Measurements from ENCODE around the gene ITLN1.
"Not testable (repeated sequence)": the region's sequence is repeated elsewhere in the genome, so short reads cannot be mapped to it uniquely, and the experiment has no call there.

DNA sequence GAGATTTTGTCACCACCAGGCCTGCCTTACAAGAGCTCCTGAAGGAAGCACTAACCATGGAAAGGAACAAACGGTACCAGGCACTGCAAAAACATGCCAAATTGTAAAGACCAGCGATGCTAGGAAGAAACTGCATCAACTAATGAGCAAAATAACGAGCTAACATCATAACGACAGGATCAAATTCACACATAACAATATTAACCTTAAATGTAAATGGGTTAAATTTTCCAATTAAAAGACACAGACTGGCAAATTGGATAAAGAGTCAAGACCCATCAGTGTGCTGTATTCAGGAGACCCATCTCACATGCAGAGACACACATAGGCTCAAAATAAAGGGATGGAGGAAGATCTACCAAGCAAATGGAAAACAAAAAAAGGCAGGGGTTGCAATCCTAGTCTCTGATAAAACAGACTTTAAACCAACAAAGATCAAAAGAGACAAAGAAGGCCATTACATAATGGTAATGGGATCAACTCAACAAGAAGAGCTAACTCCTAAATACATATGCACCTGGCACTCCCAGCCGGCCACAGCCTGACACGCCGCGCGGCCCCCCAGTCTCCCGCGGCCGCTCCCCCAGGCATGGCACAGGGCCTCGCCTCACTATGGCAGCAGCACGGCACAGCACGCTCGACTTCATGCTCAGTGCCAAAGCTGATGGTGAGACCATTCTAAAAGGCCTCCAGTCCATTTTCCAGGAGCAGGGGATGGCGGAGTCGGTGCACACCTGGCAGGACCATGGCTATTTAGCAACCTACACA is 9.6 kb upstream of the ITLN1 start:
- TF ChIP-seq, protein P1, sequence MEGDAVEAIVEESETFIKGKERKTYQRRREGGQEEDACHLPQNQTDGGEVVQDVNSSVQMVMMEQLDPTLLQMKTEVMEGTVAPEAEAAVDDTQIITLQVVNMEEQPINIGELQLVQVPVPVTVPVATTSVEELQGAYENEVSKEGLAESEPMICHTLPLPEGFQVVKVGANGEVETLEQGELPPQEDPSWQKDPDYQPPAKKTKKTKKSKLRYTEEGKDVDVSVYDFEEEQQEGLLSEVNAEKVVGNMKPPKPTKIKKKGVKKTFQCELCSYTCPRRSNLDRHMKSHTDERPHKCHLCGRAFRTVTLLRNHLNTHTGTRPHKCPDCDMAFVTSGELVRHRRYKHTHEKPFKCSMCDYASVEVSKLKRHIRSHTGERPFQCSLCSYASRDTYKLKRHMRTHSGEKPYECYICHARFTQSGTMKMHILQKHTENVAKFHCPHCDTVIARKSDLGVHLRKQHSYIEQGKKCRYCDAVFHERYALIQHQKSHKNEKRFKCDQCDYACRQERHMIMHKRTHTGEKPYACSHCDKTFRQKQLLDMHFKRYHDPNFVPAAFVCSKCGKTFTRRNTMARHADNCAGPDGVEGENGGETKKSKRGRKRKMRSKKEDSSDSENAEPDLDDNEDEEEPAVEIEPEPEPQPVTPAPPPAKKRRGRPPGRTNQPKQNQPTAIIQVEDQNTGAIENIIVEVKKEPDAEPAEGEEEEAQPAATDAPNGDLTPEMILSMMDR (IDR thresholded peaks at IDR 0.05 in 8 of 11, conservative IDR thresholded peaks at IDR 0.05 in 3 of 11) = not testable (repeated sequence)
- not testable (repeated sequence) for TF ChIP-seq POLR2A (IDR thresholded peaks at IDR 0.05)
